HepG2 (cell line): ENCODE results near the gene MORN5. TPM values are rescaled to one million over a fixed set of nuclear protein-coding genes. Genes with fewer than 3 reads are reported as not detected.
"Not testable (repeated sequence)": the region's sequence is repeated elsewhere in the genome, so short reads cannot be mapped to it uniquely, and the experiment has no call there.

Experiments
- ATAC-seq: fragments of 200-7000 bp; cut with Tn5 transposase; 3 replicates; pipeline ENCODE4 v1.9.1; 2020; ENCODE audit warnings: mild to moderate bottlenecking, moderate library complexity
- BruUV-seq: library from RNA; stranded (reverse); fragments of 400-500 nt; replicated peaks from 2 replicates; lab custom pipeline; 2021; lab: Mats Ljungman, UMichigan
- CTCF ChIA-PET: fragments of 300-600 bp; formaldehyde crosslinking; extraction: SDS; loops from one replicate; lab custom pipeline; 2021; ENCODE audit warnings: low total read pairs, inconsistent platforms, low intra/inter-chr PET ratio; lab: Yijun Ruan, JAX
- POLR2A ChIA-PET: fragments of 350-600 bp; sonication (Branson Sonifier 250); formaldehyde crosslinking; loops from one replicate; lab custom pipeline; 2020; ENCODE audit warnings: antibody characterized with exemption, inconsistent platforms; lab: Yijun Ruan, JAX
- DNase-seq: peaks from one replicate; pipeline ENCODE4 v3.0.0-alpha.2; 2015; ENCODE audit warnings: low spot score
- FAIRE-seq: peaks from 3 replicates; lab custom pipeline; 2011; peaks lifted over from hg19 to GRCh38; lab: Jason Lieb, UNC
- H2AFZ ChIP-seq: one replicate; pipeline ENCODE4 v1.6.1; 2011; ENCODE audit warnings: low read length, inconsistent platforms
- H3K27ac ChIP-seq: fragments of 300-600 bp; 3 replicates; pipeline ENCODE4 v1.8.0; 2011; ENCODE audit warnings: mixed run types, mild to moderate bottlenecking, mixed read lengths, low read length, inconsistent platforms; ENCODE audit not compliant: insufficient read depth; ENCODE audit errors: extremely low read length
- H3K27me3 ChIP-seq, 2 experiments: fragments of 200-600 bp in 1 of 2; 2 replicates in 1 of 2; 3 replicates in 1 of 2; pipeline versions ENCODE4 v1.6.0 to v1.8.0; 2011; ENCODE audit warnings: low read length in 2 of 2, mild to moderate bottlenecking in 2 of 2, moderate library complexity in 2 of 2, inconsistent platforms in 1 of 2; ENCODE audit not compliant: insufficient read depth in 2 of 2, control insufficient read depth in 1 of 2
- H3K36me3 ChIP-seq, 2 experiments: fragments of 200-600 bp in 1 of 2; replicated peaks in 1 of 2; 2 replicates in 1 of 2; 3 replicates in 1 of 2; pipeline versions ENCODE4 v1.5.1 to v1.8.0; 2011; ENCODE audit warnings: low read length in 2 of 2, inconsistent platforms in 1 of 2; ENCODE audit not compliant: insufficient read depth in 2 of 2, control insufficient read depth in 1 of 2
- H3K4me1 ChIP-seq: 2 replicates; pipeline ENCODE4 v1.5.1; 2012; ENCODE audit warnings: low read length, inconsistent platforms; ENCODE audit not compliant: insufficient read depth
- H3K4me2 ChIP-seq: 2 replicates; pipeline ENCODE4 v1.6.0; 2011; ENCODE audit warnings: low read depth, low read length, inconsistent platforms
- H3K4me3 ChIP-seq, 3 experiments: fragments of 200-600 bp in 1 of 3; sonication (generic), shearing (Covaris generic) in 1 of 3; replicated peaks in 1 of 3; 2 replicates each; pipeline ENCODE4 v1.5.1; 2011 to 2016; ENCODE audit warnings: low read length in 3 of 3, inconsistent platforms in 2 of 3, low read depth in 2 of 3, mild to moderate bottlenecking in 2 of 3, control low read depth in 1 of 3, mixed read lengths in 1 of 3; ENCODE audit not compliant: insufficient read depth in 1 of 3
- H3K79me2 ChIP-seq: one replicate; pipeline ENCODE4 v1.6.1; 2011; ENCODE audit warnings: low read length, inconsistent platforms; ENCODE audit not compliant: insufficient read depth
- H3K9ac ChIP-seq: 2 replicates; pipeline ENCODE4 v1.6.0; 2011; ENCODE audit warnings: mild to moderate bottlenecking, low read depth, low read length, inconsistent platforms; ENCODE audit not compliant: insufficient read depth
- H3K9me3 ChIP-seq: 2 replicates; pipeline ENCODE4 v1.5.1; 2012; ENCODE audit warnings: mild to moderate bottlenecking, low read length
- H4K20me1 ChIP-seq: 2 replicates; pipeline ENCODE4 v1.6.0; 2011; ENCODE audit warnings: inconsistent platforms, mild to moderate bottlenecking, low read length, moderate library complexity; ENCODE audit not compliant: insufficient read depth
- CEBPG ChIP-seq: IDR thresholded peaks from 2 replicates; pipeline ENCODE4 v1.6.1; 2016
- HNRNPUL1 ChIP-seq: fragments of 200-400 bp; formaldehyde crosslinking; IDR thresholded peaks from 2 replicates; pipeline ENCODE4 v1.6.1; 2017; ENCODE audit warnings: low read depth, mild to moderate bottlenecking, low read length, moderate library complexity
- MBD4 ChIP-seq: IDR thresholded peaks from 2 replicates; pipeline ENCODE4 v1.6.1; 2012; ENCODE audit warnings: low read length, inconsistent platforms, borderline replicate concordance
- SNRNP70 ChIP-seq: fragments of 200-400 bp; formaldehyde crosslinking; IDR thresholded peaks from 2 replicates; pipeline ENCODE4 v1.6.1; 2017; ENCODE audit warnings: mild to moderate bottlenecking, low read depth, low read length, moderate library complexity
- TCF7 ChIP-seq: sonication (generic); IDR thresholded peaks from 2 replicates; pipeline ENCODE4 v1.6.1; 2016; ENCODE audit warnings: antibody characterized with exemption, low read depth
- ZNF224 ChIP-seq: sonication (generic); formaldehyde crosslinking; IDR thresholded peaks from 2 replicates; pipeline ENCODE4 v1.5.0; 2020; ENCODE audit warnings: mild to moderate bottlenecking, missing genetic modification reagents
- ZNF430 ChIP-seq: sonication (generic); formaldehyde crosslinking; IDR thresholded peaks from 2 replicates; pipeline ENCODE4 v1.9.0; 2021; ENCODE audit warnings: mild to moderate bottlenecking, missing genetic modification reagents
- ZNF629 ChIP-seq: sonication (generic); formaldehyde crosslinking; conservative IDR thresholded peaks from 2 replicates; pipeline ENCODE4 v1.5.0; 2020; ENCODE audit warnings: missing genetic modification reagents
- ZNF660 ChIP-seq: sonication (generic); formaldehyde crosslinking; IDR thresholded peaks from 2 replicates; pipeline ENCODE4 v1.5.1; 2020; ENCODE audit warnings: mild to moderate bottlenecking, low read depth, missing genetic modification reagents, borderline replicate concordance
- whole genome bisulfite sequencing: methylation state at CpG from one replicate; pipeline ENCODE4 v1.1.6; 2017; ENCODE audit warnings: low lambda C conversion rate; 5-methylcytosine and 5-hydroxymethylcytosine counted together
- in situ Hi-C: cut with HindIII; loops from 2 replicates; pipeline ENCODE4 v1.10.0; 2017; ENCODE audit warnings: low pct_unique_long_range_greater_than_20kb; ENCODE audit not compliant: extremely low pct_ligation_motif_present
- intact Hi-C: fragments of 100-400 bp; cut with micrococcal nuclease; formaldehyde crosslinking; loops from one replicate; pipeline ENCODE4 v1.10.0; 2022; ENCODE audit not compliant: unreplicated experiment
- polyA plus RNA-seq, 8 experiments: library from polyadenylated mRNA; depleted of rRNA in 3 of 8; stranded (reverse) in 7 of 8; unstranded in 1 of 8; fragments of >200 nt; fragmentation: Illumina TruSeq in 4 of 8; extraction: Trizol in 4 of 8; gene quantifications; 2 replicates each; pipeline versions ENCODE4 v1.2.1 to v1.2.3, GENCODE V29; 2011 to 2016; ENCODE audit warnings: low read depth in 4 of 8, missing spikeins in 1 of 8, mixed read lengths in 1 of 8; ENCODE audit not compliant: insufficient read depth in 1 of 8
- total RNA-seq, 5 experiments: library from RNA; depleted of rRNA; stranded (reverse); fragments of >200 nt; fragmentation: Illumina TruSeq; extraction: Trizol; gene quantifications; 2 replicates each; pipeline ENCODE4 v1.2.3, GENCODE V29; 2016; ENCODE audit warnings: low read depth in 1 of 5

The MORN5 gene
- total and polyA plus RNA-seq, 2 of the 13 experiments (the other 11 are each of a cell fraction or from before 2014, with no cell fraction given), result not detected

- TF ChIP-seq ZNF224 (CRISPR knock-in tag) (no peak), CEBPG (CRISPR knock-in tag) (no peak), HNRNPUL1 (no peak), MBD4 (no peak), TCF7 (no peak), SNRNP70 (no peak)
These were observed 43.7 kb upstream of the MORN5 start (continued) for GRCh38 chr9:122116040-122116439.

DNA sequence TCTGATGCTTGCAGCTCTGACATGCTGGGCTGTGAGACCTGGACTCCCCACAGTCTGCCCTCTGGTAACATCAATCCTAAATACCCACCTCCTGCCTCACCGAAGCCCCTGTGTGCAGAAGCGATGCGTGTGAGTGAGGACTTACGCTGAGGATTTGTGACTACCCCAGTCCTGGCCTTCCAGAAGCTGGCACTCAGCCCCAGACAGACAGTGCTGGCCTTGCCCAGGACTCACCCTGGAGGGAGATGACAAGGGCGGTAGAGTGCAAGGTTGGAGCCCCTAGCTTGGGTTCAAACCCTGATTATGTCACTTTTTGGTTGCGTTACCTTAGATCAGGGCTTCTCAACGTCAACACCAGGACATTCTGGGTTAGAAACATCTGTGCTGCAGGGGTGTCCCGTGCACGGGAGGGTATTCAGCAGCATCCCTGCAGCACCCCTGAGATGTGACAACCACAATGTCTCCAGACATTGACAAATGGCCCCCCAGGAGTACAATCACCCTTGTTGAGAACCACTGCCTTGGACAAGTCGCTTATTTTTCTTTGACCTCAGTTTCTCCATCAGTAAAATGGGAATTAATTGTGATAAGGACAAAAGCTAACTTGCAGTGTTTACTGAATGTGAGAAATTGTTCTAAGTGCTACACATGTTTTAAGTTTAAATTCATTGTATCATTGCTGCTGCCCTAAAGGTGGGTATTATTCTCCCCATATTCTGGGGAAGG, 43.1 kb upstream of the MORN5 start:
- CTCF ChIA-PET, result no interaction called here
- TF ChIP-seq ZNF629 (CRISPR knock-in tag) (peak; percentile 65), ZNF660 (CRISPR knock-in tag) (no peak), ZNF430 (no peak)
- Histone ChIP-seq H3K9me3 (no peaks in the 10 kb centered on the region), H3K9ac (no peak overlapping the region), H3K27me3 (peaks cover 3 to 6% of the 10 kb centered on the region in 2 experiments; a peak in 3 of 5 replicates), H3K4me1 (peaks cover 11% of the 10 kb centered on the region), H3K36me3 (no peaks in the 10 kb centered on the region), H3K4me3 (no peak overlapping the region), H3K4me2 (no peak overlapping the region), H4K20me1 (no peaks in the 10 kb centered on the region), H2AFZ (no peak overlapping the region), H3K79me2 (no peaks in the 10 kb centered on the region), H3K27ac (no peak overlapping the region)
- in situ Hi-C loops (no loop called here), intact Hi-C loops (no loop called here)
- no TSS peak for BruUV-seq
- WGBS, result 40% methylated on average over 9 of the region's 10 CpGs
- POLR2A ChIA-PET, result no interaction called here
- FAIRE-seq (no peak), ATAC-seq (no peak), DNase-seq (no peak)

GRCh38 chr9:122117241-122117640, 42.5 kb upstream of the MORN5 start:
- H3K79me2 ChIP-seq, H4K20me1 ChIP-seq, H2AFZ ChIP-seq, ATAC-seq, POLR2A ChIA-PET, intact Hi-C loops, CTCF ChIA-PET, FAIRE-seq, DNase-seq, H3K9me3 ChIP-seq, H3K4me3 ChIP-seq, H3K27ac ChIP-seq, in situ Hi-C loops, H3K4me2 ChIP-seq, H3K27me3 ChIP-seq, H3K36me3 ChIP-seq, H3K9ac ChIP-seq, BruUV-seq: not testable (repeated sequence)
- H3K4me1 ChIP-seq, result peaks cover 11% of the 10 kb centered on the region
- 34% methylated on average over 8 of the region's 9 CpGs for WGBS
